Panc1 (cell line): ENCODE measurements around the gene PIGC.

ENCODE experiments used
- TCF7L2 ChIP-seq: IDR thresholded peaks from 2 replicates; pipeline ENCODE4 v1.6.1; 2011; ENCODE audit warnings: mild to moderate bottlenecking, low read depth, low read length, inconsistent platforms
- TF ChIP-seq, protein P1 (sequence below): fragments of 450-650 bp; IDR thresholded peaks from 2 replicates; pipeline ENCODE4 v1.5.1; 2017; ENCODE audit warnings: mild to moderate bottlenecking

DNA sequence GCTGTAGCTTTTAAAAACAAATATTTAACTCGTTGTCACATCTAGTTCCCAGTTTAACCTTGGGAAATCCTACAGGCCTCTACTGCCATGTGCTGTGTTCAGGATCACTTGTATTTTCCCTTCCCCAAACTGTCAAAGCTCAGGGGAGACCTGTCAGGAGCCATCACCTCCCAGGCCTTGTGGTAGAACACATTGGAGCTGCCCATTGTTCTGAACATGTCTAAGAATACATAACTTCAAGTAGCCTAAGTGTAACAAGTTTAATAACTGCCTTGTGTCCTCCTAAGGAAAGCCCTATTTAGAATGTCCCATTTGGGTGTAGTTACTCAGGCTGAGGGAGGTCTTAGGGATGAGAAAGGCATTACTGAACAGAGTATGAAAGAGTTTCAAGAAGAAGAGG, 28.6 kb upstream of the PIGC start:
- TF ChIP-seq TCF7L2 = no peak
- TF ChIP-seq, protein P1, sequence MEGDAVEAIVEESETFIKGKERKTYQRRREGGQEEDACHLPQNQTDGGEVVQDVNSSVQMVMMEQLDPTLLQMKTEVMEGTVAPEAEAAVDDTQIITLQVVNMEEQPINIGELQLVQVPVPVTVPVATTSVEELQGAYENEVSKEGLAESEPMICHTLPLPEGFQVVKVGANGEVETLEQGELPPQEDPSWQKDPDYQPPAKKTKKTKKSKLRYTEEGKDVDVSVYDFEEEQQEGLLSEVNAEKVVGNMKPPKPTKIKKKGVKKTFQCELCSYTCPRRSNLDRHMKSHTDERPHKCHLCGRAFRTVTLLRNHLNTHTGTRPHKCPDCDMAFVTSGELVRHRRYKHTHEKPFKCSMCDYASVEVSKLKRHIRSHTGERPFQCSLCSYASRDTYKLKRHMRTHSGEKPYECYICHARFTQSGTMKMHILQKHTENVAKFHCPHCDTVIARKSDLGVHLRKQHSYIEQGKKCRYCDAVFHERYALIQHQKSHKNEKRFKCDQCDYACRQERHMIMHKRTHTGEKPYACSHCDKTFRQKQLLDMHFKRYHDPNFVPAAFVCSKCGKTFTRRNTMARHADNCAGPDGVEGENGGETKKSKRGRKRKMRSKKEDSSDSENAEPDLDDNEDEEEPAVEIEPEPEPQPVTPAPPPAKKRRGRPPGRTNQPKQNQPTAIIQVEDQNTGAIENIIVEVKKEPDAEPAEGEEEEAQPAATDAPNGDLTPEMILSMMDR = no peak
